ENCODE results near the gene RP2. TPM values are rescaled to one million over a fixed set of nuclear protein-coding genes. Genes with fewer than 3 reads are reported as not detected.

RP2 gene
- total and polyA plus RNA-seq, 2 of the 8 experiments (the other 6 are each of a cell fraction or from before 2014, with no cell fraction given), result 2.2 to 6.9 TPM

- H3K79me2 ChIP-seq (ENCODE audit: control insufficient read depth in 1 of 2, insufficient read depth in 2 of 2, low read length in 2 of 2), result peaks cover 5 to 87% of the 10 kb centered on the region in 2 experiments; a peak in 3 of 4 replicates
- CTCF ChIA-PET (ENCODE audit: partially characterized antibody), result interaction anchor here (1.0 kb wide), 1 partner anchor 19 kb away, joined by 4 read pairs; no protein-coding TSS in a partner anchor
- H3K4me2 ChIP-seq (ENCODE audit: insufficient read depth in 1 of 2, low read depth in 2 of 2, low read length in 2 of 2), result no peak overlapping the region
- H4K20me1 ChIP-seq (replicated peaks in 1 of 2; ENCODE audit: control insufficient read depth in 1 of 2, insufficient read depth in 2 of 2, low read length in 2 of 2), result no peaks in the 10 kb centered on the region
- no peak overlapping the region for H2AK5ac ChIP-seq (ENCODE audit: low read depth, low read length)
- POLR2A ChIA-PET (ENCODE audit: partially characterized antibody), result no interaction called here
- H3K18ac ChIP-seq (ENCODE audit: extremely low read depth, low read length), result no peak overlapping the region
- no peak overlapping the region for H4K91ac ChIP-seq (replicated peaks; ENCODE audit: insufficient read length, low read length)
- 0 out of 2 replicates have a peak, but pooled peaks cover 1% of the 10 kb centered on the region for H3K79me1 ChIP-seq (ENCODE audit: low read depth, low read length)
- H3K9me3 ChIP-seq (ENCODE audit: insufficient read depth in 2 of 2, low read depth in 1 of 2, low read length in 1 of 2), result 0 out of 4 replicates have a peak, but pooled peaks cover 0 to 3% of the 10 kb centered on the region in 2 experiments
- no peak overlapping the region for H3K56ac ChIP-seq (replicated peaks; ENCODE audit: insufficient read length, low read depth, low read length)
- no peak overlapping the region for H2BK15ac ChIP-seq (ENCODE audit: low read length)
- no peak overlapping the region for H2BK5ac ChIP-seq (ENCODE audit: low read depth, low read length)
- no peaks in the 10 kb centered on the region for H3K23me2 ChIP-seq (ENCODE audit: low read depth, low read length)
- H3K14ac ChIP-seq (ENCODE audit: insufficient read length), result no peak overlapping the region
- H3K4ac ChIP-seq (replicated peaks; ENCODE audit: insufficient read length, low read depth, low read length), result no peak overlapping the region
- H2AFZ ChIP-seq (ENCODE audit: low read length), result no peak overlapping the region
- H2BK120ac ChIP-seq (replicated peaks; ENCODE audit: low read depth, low read length), result no peak overlapping the region
- TF ChIP-seq POLR2AphosphoS5 (IDR thresholded peaks at IDR 0.05; ENCODE audit: low read depth, low read length) (no peak), NANOG (IDR thresholded peaks at IDR 0.05; ENCODE audit: insufficient read depth, low read depth, low read length, poor library complexity, severe bottlenecking) (no peak), CREB1 (IDR thresholded peaks at IDR 0.05) (no peak), SIN3A (conservative IDR thresholded peaks at IDR 0.05 in 1 of 2, IDR thresholded peaks at IDR 0.05 in 1 of 2; ENCODE audit: low read depth in 1 of 2, low read length in 2 of 2) (no peak), BRCA1 (IDR thresholded peaks at IDR 0.05; ENCODE audit: low read depth, low read length) (no peak), USF2 (IDR thresholded peaks at IDR 0.05; ENCODE audit: low read length) (no peak), TBP (IDR thresholded peaks at IDR 0.05; ENCODE audit: low read depth, low read length) (no peak), MAFK (IDR thresholded peaks at IDR 0.05; ENCODE audit: low read depth, low read length) (no peak), BCL11A (IDR thresholded peaks at IDR 0.05; ENCODE audit: low read depth in 2 of 2, low read length in 2 of 2) (no peak), YY1 (IDR thresholded peaks at IDR 0.05; ENCODE audit: low read depth, low read length) (no peak)
- DNase-seq (ENCODE audit: low read depth in 1 of 2, low spot score in 2 of 2) (no peak), FAIRE-seq (no peak)
- H4K8ac ChIP-seq (ENCODE audit: extremely low read depth, insufficient read depth, low read length), result no peak overlapping the region
- no peak overlapping the region for H2BK20ac ChIP-seq (ENCODE audit: low read length)
- WGBS, 2 experiments (ENCODE audit: extremely low coverage in 1 of 2, insufficient coverage in 1 of 2, insufficient read length in 1 of 2, insufficient replicate concordance in 2 of 2, low coverage in 1 of 2, low lambda C conversion rate in 2 of 2, missing lambda C conversion rate in 1 of 2), result 75% methylated on average over 1 of the region's 1 CpG; no CpG with 5 or more reads in 1 of the 2 experiments
- no peak overlapping the region for H3K4me3 ChIP-seq (ENCODE audit: extremely low read depth in 1 of 4, insufficient read depth in 2 of 4, low read depth in 3 of 4, low read length in 4 of 4)
- H2BK12ac ChIP-seq (ENCODE audit: low read depth, low read length), result no peak overlapping the region
- H3K36me3 ChIP-seq (ENCODE audit: control insufficient read depth in 2 of 4, insufficient read depth in 4 of 4, low read length in 3 of 4), result no peaks in the 10 kb centered on the region; a peak in 2 of 8 replicates
- no peak overlapping the region for H4K5ac ChIP-seq (ENCODE audit: insufficient read length, low read depth, low read length)
- H3K23ac ChIP-seq (ENCODE audit: insufficient read length), result no peak overlapping the region
- H3K9ac ChIP-seq (replicated peaks in 1 of 4; ENCODE audit: extremely low read depth in 1 of 4, low read depth in 3 of 4, low read length in 3 of 4), result no peak overlapping the region
- H3K27ac ChIP-seq (ENCODE audit: low read depth, low read length), result no peak overlapping the region
- H3K27me3 ChIP-seq (replicated peaks in 1 of 4; ENCODE audit: control insufficient read depth in 3 of 4, extremely low read depth in 1 of 4, insufficient read depth in 3 of 4, low read length in 3 of 4), result no peaks in the 10 kb centered on the region
- 0 out of 7 replicates have a peak, but pooled peaks cover 0 to 3% (median 0%) of the 10 kb centered on the region in 4 experiments for H3K4me1 ChIP-seq (replicated peaks in 1 of 4; ENCODE audit: control insufficient read depth in 3 of 4, insufficient read depth in 4 of 4, low read length in 3 of 4)
Measured at GRCh38 chrX:46922611-46923010, 85.8 kb downstream of the RP2 start.
